ENCODE data around the gene SPOCK1. TPM values are rescaled to one million over a fixed set of nuclear protein-coding genes. Genes with fewer than 3 reads are reported as not detected.

The SPOCK1 gene
- total and polyA plus RNA-seq, 9 of the 15 experiments (the other 6 are each of a cell fraction or from before 2014, with no cell fraction given): 0.01 to 0.35 (median 0.04) TPM; not detected in 6

GRCh38 chr5:137085206-137085605 lies 413.9 kb downstream of the SPOCK1 start:
- Histone ChIP-seq H3K4me3 (no peak overlapping the region), H2AFZ (ENCODE audit: low read depth, low read length) (no peak overlapping the region), H3K4me1 (replicated peaks in 1 of 2; ENCODE audit: control insufficient read depth in 2 of 2, insufficient read depth in 2 of 2, low read length in 2 of 2) (no peaks in the 10 kb centered on the region), H3K9me1 (ENCODE audit: control insufficient read depth, insufficient read depth, low read length) (no peaks in the 10 kb centered on the region), H3K4me2 (ENCODE audit: insufficient read depth, low read length) (no peak overlapping the region), H3K36me3 (ENCODE audit: control insufficient read depth, insufficient read depth, low read length) (no peaks in the 10 kb centered on the region), H3K9me3 (replicated peaks; ENCODE audit: control insufficient read depth, insufficient read depth, low read depth, low read length) (no peaks in the 10 kb centered on the region), H3K79me2 (ENCODE audit: control insufficient read depth, insufficient read depth, low read length) (no peaks in the 10 kb centered on the region), H3K27me3 (ENCODE audit: control insufficient read depth in 2 of 2, insufficient read depth in 2 of 2, low read length in 2 of 2) (no peaks in the 10 kb centered on the region; a peak in 1 of 5 replicates), H4K20me1 (replicated peaks; ENCODE audit: control insufficient read depth, insufficient read depth, low read length) (no peaks in the 10 kb centered on the region), H3K27ac (ENCODE audit: extremely low read depth, low read depth, low read length) (no peak overlapping the region), H3K9ac (ENCODE audit: insufficient read depth in 1 of 2, low read depth in 2 of 2, low read length in 2 of 2) (no peak overlapping the region)
- DNase-seq (ENCODE audit: extremely low read depth in 1 of 4, low spot score in 3 of 4) (no peak), ATAC-seq (no peak), FAIRE-seq (no peak)
- in situ Hi-C loops (cut with MboI) (no loop called here), intact Hi-C loops (cut with micrococcal nuclease) (loop anchor here (10.0 kb wide), 1 partner anchor 140 kb away; no protein-coding TSS in a partner anchor)
- 0% methylated on average over 4 of the region's 4 CpGs for WGBS (ENCODE audit: insufficient coverage, low coverage, missing lambda C conversion rate)
- POLR2A ChIA-PET: interaction anchor here (0.9 kb wide), 1 partner anchor 27 kb away, joined by 3 read pairs; no protein-coding TSS in a partner anchor
- BruUV-seq (replicated peaks): no TSS peak
- CTCF ChIA-PET (ENCODE audit: low intra/inter-chr PET ratio): no interaction called here
- TF ChIP-seq NR1H2 (CRISPR knock-in tag; IDR thresholded peaks at IDR 0.05): no peak
- no peak for TF ChIP-seq ZBTB43 (CRISPR knock-in tag; IDR thresholded peaks at IDR 0.05)
- TF ChIP-seq PHB (CRISPR knock-in tag; IDR thresholded peaks at IDR 0.05): no peak
- no peak for TF ChIP-seq WHSC1 (IDR thresholded peaks at IDR 0.05; ENCODE audit: low read length)
- TF ChIP-seq EP300 (IDR thresholded peaks at IDR 0.05; ENCODE audit: low read length): no peak
- TF ChIP-seq ZNF121 (CRISPR knock-in tag; conservative IDR thresholded peaks at IDR 0.05): no peak
- TF ChIP-seq ILK (tag; IDR thresholded peaks at IDR 0.05; ENCODE audit: borderline replicate concordance, low read depth): no peak
- TF ChIP-seq, protein P1, sequence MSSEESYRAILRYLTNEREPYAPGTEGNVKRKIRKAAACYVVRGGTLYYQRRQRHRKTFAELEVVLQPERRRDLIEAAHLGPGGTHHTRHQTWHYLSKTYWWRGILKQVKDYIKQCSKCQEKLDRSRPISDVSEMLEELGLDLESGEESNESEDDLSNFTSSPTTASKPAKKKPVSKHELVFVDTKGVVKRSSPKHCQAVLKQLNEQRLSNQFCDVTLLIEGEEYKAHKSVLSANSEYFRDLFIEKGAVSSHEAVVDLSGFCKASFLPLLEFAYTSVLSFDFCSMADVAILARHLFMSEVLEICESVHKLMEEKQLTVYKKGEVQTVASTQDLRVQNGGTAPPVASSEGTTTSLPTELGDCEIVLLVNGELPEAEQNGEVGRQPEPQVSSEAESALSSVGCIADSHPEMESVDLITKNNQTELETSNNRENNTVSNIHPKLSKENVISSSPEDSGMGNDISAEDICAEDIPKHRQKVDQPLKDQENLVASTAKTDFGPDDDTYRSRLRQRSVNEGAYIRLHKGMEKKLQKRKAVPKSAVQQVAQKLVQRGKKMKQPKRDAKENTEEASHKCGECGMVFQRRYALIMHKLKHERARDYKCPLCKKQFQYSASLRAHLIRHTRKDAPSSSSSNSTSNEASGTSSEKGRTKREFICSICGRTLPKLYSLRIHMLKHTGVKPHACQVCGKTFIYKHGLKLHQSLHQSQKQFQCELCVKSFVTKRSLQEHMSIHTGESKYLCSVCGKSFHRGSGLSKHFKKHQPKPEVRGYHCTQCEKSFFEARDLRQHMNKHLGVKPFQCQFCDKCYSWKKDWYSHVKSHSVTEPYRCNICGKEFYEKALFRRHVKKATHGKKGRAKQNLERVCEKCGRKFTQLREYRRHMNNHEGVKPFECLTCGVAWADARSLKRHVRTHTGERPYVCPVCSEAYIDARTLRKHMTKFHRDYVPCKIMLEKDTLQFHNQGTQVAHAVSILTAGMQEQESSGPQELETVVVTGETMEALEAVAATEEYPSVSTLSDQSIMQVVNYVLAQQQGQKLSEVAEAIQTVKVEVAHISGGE (CRISPR knock-in tag; IDR thresholded peaks at IDR 0.05): no peak
- TF ChIP-seq EP400 (IDR thresholded peaks at IDR 0.05): no peak
- TF ChIP-seq MCM5 (IDR thresholded peaks at IDR 0.05; ENCODE audit: low read depth): no peak
- no peak for TF ChIP-seq ZNF655 (CRISPR knock-in tag; IDR thresholded peaks at IDR 0.05)
- TF ChIP-seq MNT (conservative IDR thresholded peaks at IDR 0.05): no peak
- TF ChIP-seq HEY1 (CRISPR knock-in tag; IDR thresholded peaks at IDR 0.05; ENCODE audit: borderline replicate concordance): no peak
- TF ChIP-seq ELK3 (CRISPR knock-in tag; IDR thresholded peaks at IDR 0.05): no peak
- TF ChIP-seq MTA2 (IDR thresholded peaks at IDR 0.05; ENCODE audit: low read depth): no peak
